Measurements from ENCODE around the gene TCEANC2.
"Not testable (repeated sequence)": the region's sequence is repeated elsewhere in the genome, so short reads cannot be mapped to it uniquely, and the experiment has no call there.

The TCEANC2 gene

GRCh38 chr1:54081306-54082270, 28.2 kb downstream of the TCEANC2 start:
- DNase-seq (ENCODE audit: insufficient read length, low spot score) (peak; percentile 52), FAIRE-seq (peak; percentile 79)

GRCh38 chr1:54084794-54085193, 31.4 kb downstream of the TCEANC2 start:
- no peak for DNase-seq (ENCODE audit: insufficient read length, low spot score)
- no peak for FAIRE-seq

- FAIRE-seq (no peak), DNase-seq (ENCODE audit: insufficient read length, low spot score) (no peak)
These were observed 33.3 kb downstream of the TCEANC2 start for GRCh38 chr1:54086754-54087153.

- FAIRE-seq = no peak
These were observed 35.0 kb downstream of the TCEANC2 start for GRCh38 chr1:54088385-54088784.

GRCh38 chr1:54091666-54092065, 38.3 kb downstream of the TCEANC2 start:
- FAIRE-seq (peak; percentile 4), DNase-seq (ENCODE audit: insufficient read length, low spot score) (no peak)

More at GRCh38 chr1:54088385-54088784, 35.0 kb downstream of the TCEANC2 start:
- DNase-seq (ENCODE audit: insufficient read length, low spot score) = no peak

- FAIRE-seq (peak; percentile 26), DNase-seq (ENCODE audit: insufficient read length, low spot score) (no peak)
These were observed 40.8 kb downstream of the TCEANC2 start for GRCh38 chr1:54094001-54094729.

- not testable (repeated sequence) for FAIRE-seq; DNase-seq (ENCODE audit: insufficient read length, low spot score)
These were observed 41.3 kb downstream of the TCEANC2 start for GRCh38 chr1:54094730-54095105.

GRCh38 chr1:54095546-54096226, 42.3 kb downstream of the TCEANC2 start:
- no peak for DNase-seq (ENCODE audit: insufficient read length, low spot score)
- no peak for FAIRE-seq

- FAIRE-seq (no peak), DNase-seq (ENCODE audit: insufficient read length, low spot score) (no peak)
These were observed 42.9 kb downstream of the TCEANC2 start for GRCh38 chr1:54096227-54096876.

GRCh38 chr1:54096877-54097240, 43.5 kb downstream of the TCEANC2 start:
- FAIRE-seq (no peak), DNase-seq (ENCODE audit: insufficient read length, low spot score) (no peak)

GRCh38 chr1:54099061-54099610, 45.7 kb downstream of the TCEANC2 start:
- no peak for FAIRE-seq
- no peak for DNase-seq (ENCODE audit: insufficient read length, low spot score)

GRCh38 chr1:54100500-54100899, 47.1 kb downstream of the TCEANC2 start:
- FAIRE-seq (no peak), DNase-seq (ENCODE audit: insufficient read length, low spot score) (no peak)

GRCh38 chr1:54103414-54103813, 50.0 kb downstream of the TCEANC2 start:
- DNase-seq (ENCODE audit: insufficient read length, low spot score) (no peak), FAIRE-seq (no peak)

- not testable (repeated sequence) for FAIRE-seq
These were observed 51.2 kb downstream of the TCEANC2 start for GRCh38 chr1:54104613-54105012.

GRCh38 chr1:54105080-54105479, 51.7 kb downstream of the TCEANC2 start:
- FAIRE-seq (no peak), DNase-seq (ENCODE audit: insufficient read length, low spot score) (no peak)

More at GRCh38 chr1:54104613-54105012, 51.2 kb downstream of the TCEANC2 start:
- DNase-seq (ENCODE audit: insufficient read length, low spot score) = not testable (repeated sequence)

GRCh38 chr1:54105736-54106269, 52.4 kb downstream of the TCEANC2 start:
- DNase-seq (ENCODE audit: insufficient read length, low spot score) (no peak), FAIRE-seq (no peak)

- DNase-seq (ENCODE audit: insufficient read length, low spot score) (no peak), FAIRE-seq (no peak)
These were observed 53.7 kb downstream of the TCEANC2 start for GRCh38 chr1:54107131-54107530.

GRCh38 chr1:54108156-54108555, 54.7 kb downstream of the TCEANC2 start:
- no peak for FAIRE-seq

GRCh38 chr1:54109129-54110090, 56.0 kb downstream of the TCEANC2 start:
- FAIRE-seq (no peak), DNase-seq (ENCODE audit: insufficient read length, low spot score) (no peak)

More at GRCh38 chr1:54108156-54108555, 54.7 kb downstream of the TCEANC2 start:
- no peak for DNase-seq (ENCODE audit: insufficient read length, low spot score)

All from GM19239 (cell line).